HepG2 (cell line): ENCODE results near the gene RETREG2. TPM values are rescaled to one million over a fixed set of nuclear protein-coding genes. Genes with fewer than 3 reads are reported as not detected.

ENCODE experiments used
- ATF7-NPFF ChIP-seq: sonication (generic); formaldehyde crosslinking; IDR thresholded peaks from 2 replicates; pipeline ENCODE4 v1.8.1; 2023; ENCODE audit warnings: mild to moderate bottlenecking, low read depth, missing genetic modification reagents, moderate library complexity
- BCLAF1 ChIP-seq: fragments of 450-650 bp; IDR thresholded peaks from 2 replicates; pipeline ENCODE4 v1.6.1; 2017; ENCODE audit warnings: mild to moderate bottlenecking
- EP300 ChIP-seq, 3 experiments: sonication (generic) in 1 of 3; formaldehyde crosslinking in 1 of 3; IDR thresholded peaks; 2 replicates each; pipeline versions ENCODE4 v1.5.1 to v1.6.1; 2011 to 2020; ENCODE audit warnings: low read depth in 2 of 3, low read length in 2 of 3, borderline replicate concordance in 1 of 3, improper control_type of control experiment in 1 of 3, mild to moderate bottlenecking in 1 of 3, missing genetic modification reagents in 1 of 3, moderate library complexity in 1 of 3
- GMEB1 ChIP-seq: sonication (generic); formaldehyde crosslinking; IDR thresholded peaks from 2 replicates; pipeline ENCODE4 v1.5.1; 2020; ENCODE audit warnings: missing genetic modification reagents, mild to moderate bottlenecking, borderline replicate concordance
- GTF2F1 ChIP-seq: fragments of 150-350 bp; IDR thresholded peaks from 2 replicates; pipeline ENCODE4 v1.6.1; 2014; ENCODE audit warnings: low read length
- HHEX ChIP-seq: IDR thresholded peaks from 2 replicates; pipeline ENCODE4 v1.6.1; 2016; ENCODE audit warnings: control low read depth
- HMGA1 ChIP-seq: sonication (generic); formaldehyde crosslinking; conservative IDR thresholded peaks from 2 replicates; pipeline ENCODE4 v1.4.0; 2020; ENCODE audit warnings: missing genetic modification reagents
- HOXA7 ChIP-seq: sonication (generic); formaldehyde crosslinking; IDR thresholded peaks from 2 replicates; pipeline ENCODE4 v1.8.1; 2022; ENCODE audit warnings: mild to moderate bottlenecking, missing genetic modification reagents, moderate library complexity
- IKZF1 ChIP-seq: fragments of 450-650 bp; IDR thresholded peaks from 2 replicates; pipeline ENCODE4 v1.7.1; 2016
- KAT7 ChIP-seq: IDR thresholded peaks from 2 replicates; pipeline ENCODE4 v1.6.1; 2018; ENCODE audit warnings: borderline replicate concordance, missing compliant biosample characterization
- MATR3 ChIP-seq: sonication (generic); formaldehyde crosslinking; IDR thresholded peaks from 2 replicates; pipeline ENCODE4 v1.4.0; 2020; ENCODE audit warnings: missing genetic modification reagents
- NR2C2 ChIP-seq: sonication (generic); formaldehyde crosslinking; IDR thresholded peaks from 2 replicates; pipeline ENCODE4 v1.4.0; 2020; ENCODE audit warnings: missing genetic modification reagents, mild to moderate bottlenecking, moderate library complexity, borderline replicate concordance
- PBX2 ChIP-seq: IDR thresholded peaks from 2 replicates; pipeline ENCODE4 v1.6.1; 2016; ENCODE audit warnings: control low read depth
- SMYD3 ChIP-seq: sonication (generic); formaldehyde crosslinking; IDR thresholded peaks from 2 replicates; pipeline ENCODE4 v1.8.1; 2023; ENCODE audit warnings: mild to moderate bottlenecking, missing genetic modification reagents
- SNAPC5 ChIP-seq: sonication (generic); formaldehyde crosslinking; IDR thresholded peaks from 2 replicates; pipeline ENCODE4 v1.8.1; 2023; ENCODE audit warnings: mild to moderate bottlenecking, missing genetic modification reagents, borderline replicate concordance
- SP4 ChIP-seq: sonication (generic); formaldehyde crosslinking; IDR thresholded peaks from 2 replicates; pipeline ENCODE4 v1.8.1; 2023; ENCODE audit warnings: mild to moderate bottlenecking, missing genetic modification reagents
- THAP11 ChIP-seq: IDR thresholded peaks from 2 replicates; pipeline ENCODE4 v1.6.1; 2016; ENCODE audit warnings: missing biosample characterization, missing genetic modification reagents
- ZFP62 ChIP-seq: sonication (generic); formaldehyde crosslinking; IDR thresholded peaks from 2 replicates; pipeline ENCODE4 v1.4.0; 2020; ENCODE audit warnings: missing genetic modification reagents
- ZNF143 ChIP-seq: sonication (generic); formaldehyde crosslinking; IDR thresholded peaks from 2 replicates; pipeline ENCODE4 v1.4.0; 2020; ENCODE audit warnings: missing genetic modification reagents
- ZNF264 ChIP-seq: sonication (generic); formaldehyde crosslinking; IDR thresholded peaks from 2 replicates; pipeline ENCODE4 v1.4.0; 2020; ENCODE audit warnings: missing genetic modification reagents
- ZNF292 ChIP-seq: sonication (generic); formaldehyde crosslinking; IDR thresholded peaks from 2 replicates; pipeline ENCODE4 v1.8.1; 2022; ENCODE audit warnings: mild to moderate bottlenecking, low read depth, missing genetic modification reagents, borderline replicate concordance
- ZNF317 ChIP-seq: sonication (generic); formaldehyde crosslinking; IDR thresholded peaks from 2 replicates; pipeline ENCODE4 v1.5.0; 2020; ENCODE audit warnings: mild to moderate bottlenecking, missing genetic modification reagents
- ZNF354B ChIP-seq: sonication (generic); formaldehyde crosslinking; IDR thresholded peaks from 2 replicates; pipeline ENCODE4 v1.8.0; 2022; ENCODE audit warnings: mild to moderate bottlenecking, missing genetic modification reagents
- polyA plus RNA-seq, 8 experiments: library from polyadenylated mRNA; depleted of rRNA in 3 of 8; stranded (reverse) in 7 of 8; unstranded in 1 of 8; fragments of >200 nt; fragmentation: Illumina TruSeq in 4 of 8; extraction: Trizol in 4 of 8; gene quantifications; 2 replicates each; pipeline versions ENCODE4 v1.2.1 to v1.2.3, GENCODE V29; 2011 to 2016; ENCODE audit warnings: low read depth in 4 of 8, missing spikeins in 1 of 8, mixed read lengths in 1 of 8; ENCODE audit not compliant: insufficient read depth in 1 of 8
- total RNA-seq, 5 experiments: library from RNA; depleted of rRNA; stranded (reverse); fragments of >200 nt; fragmentation: Illumina TruSeq; extraction: Trizol; gene quantifications; 2 replicates each; pipeline ENCODE4 v1.2.3, GENCODE V29; 2016; ENCODE audit warnings: low read depth in 1 of 5
- TF ChIP-seq, protein P1 (sequence below): sonication (generic); formaldehyde crosslinking; IDR thresholded peaks from 2 replicates; pipeline ENCODE4 v1.4.0; 2020; ENCODE audit warnings: mild to moderate bottlenecking, missing genetic modification reagents

RETREG2 gene
- total and polyA plus RNA-seq, 2 of the 13 experiments (the other 11 are each of a cell fraction or from before 2014, with no cell fraction given): 86.0 to 134 TPM

DNA sequence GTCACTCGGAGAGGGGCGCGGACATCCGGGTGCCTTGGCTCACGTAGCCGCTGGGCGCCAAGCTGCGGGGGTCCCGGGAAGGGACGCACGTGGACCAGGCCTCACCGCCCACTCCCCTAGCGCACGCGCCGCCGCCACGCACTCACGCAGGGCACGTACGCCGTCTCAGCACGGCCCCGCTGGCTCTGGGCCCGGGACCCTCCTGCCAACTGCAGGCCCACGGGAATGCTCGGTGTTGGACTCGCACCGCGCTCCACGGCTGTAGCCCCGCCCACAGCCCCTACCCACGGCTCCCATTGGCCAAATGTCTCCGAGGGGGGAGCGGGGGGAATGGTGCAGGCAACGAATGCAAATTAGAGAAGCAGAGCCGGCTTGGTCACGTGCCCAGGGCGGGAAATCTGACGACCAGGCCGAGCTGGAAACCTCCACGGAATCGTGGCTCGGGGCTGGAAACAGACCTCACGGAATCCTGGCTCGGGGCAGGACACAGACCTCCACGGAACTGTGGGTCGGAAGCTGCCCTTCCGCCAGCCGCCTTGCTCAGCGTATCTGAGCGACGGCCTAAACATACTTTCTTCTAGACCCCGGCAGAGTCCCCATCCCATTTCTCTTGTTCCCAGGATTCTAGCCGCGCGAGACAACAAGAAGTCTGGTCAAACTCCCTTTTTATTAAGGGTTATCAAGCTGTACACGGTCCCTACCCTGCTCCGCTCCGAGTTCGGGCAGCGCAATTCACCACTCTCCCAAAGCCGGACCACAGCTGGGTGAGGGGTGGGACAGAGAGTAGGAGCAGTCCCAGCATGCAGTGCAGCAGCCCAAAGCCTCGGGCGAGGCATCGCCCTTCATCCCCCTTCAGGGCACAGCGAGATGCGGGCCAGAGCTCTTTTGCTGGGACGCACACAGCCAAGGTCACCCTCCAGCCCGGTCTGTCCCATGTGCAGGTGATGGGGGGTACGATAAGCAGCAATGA, 40.9 kb downstream of the RETREG2 start, which contains the start of gene ABCB6 (continued):
- peak; percentile 96 for TF ChIP-seq GMEB1 (CRISPR knock-in tag)
- TF ChIP-seq NR2C2 (CRISPR knock-in tag): peak; percentile 37; the same call in 1 of the 2 replicates
- TF ChIP-seq HOXA7 (CRISPR knock-in tag): no peak; the same call in 1 of the 2 replicates
- no peak for TF ChIP-seq MATR3 (CRISPR knock-in tag)
- peak; percentile 98 for TF ChIP-seq SP4
- no peak for TF ChIP-seq BCLAF1
- no peak for TF ChIP-seq PBX2 (CRISPR knock-in tag)
- TF ChIP-seq GTF2F1: peak; percentile 19; the same call in 1 of the 2 replicates
- peak; percentile 98; the same call in 1 of the 2 replicates for TF ChIP-seq ZNF354B
- no peak for TF ChIP-seq ZFP62 (CRISPR knock-in tag)
- no peak; a peak in 1 of 4 replicates for TF ChIP-seq EP300 (IDR thresholded peaks at IDR 0.05; ENCODE audit: low read depth in 2 of 2, low read length in 2 of 2)
- TF ChIP-seq EP300 (CRISPR knock-in tag; IDR thresholded peaks at IDR 0.05; ENCODE audit: borderline replicate concordance): peak; percentile 32; the same call in 1 of the 2 replicates
- peak; percentile 97 for TF ChIP-seq SMYD3 (CRISPR knock-in tag)
- no peak for TF ChIP-seq HMGA1 (CRISPR knock-in tag)
- TF ChIP-seq IKZF1: no peak
- TF ChIP-seq ATF7-NPFF (CRISPR knock-in tag): peak; percentile 99
- peak; percentile 81 for TF ChIP-seq THAP11 (CRISPR knock-in tag)
- TF ChIP-seq ZNF292 (CRISPR knock-in tag): no peak
- peak; percentile 60 for TF ChIP-seq ZNF143
- TF ChIP-seq SNAPC5 (CRISPR knock-in tag): peak; percentile 51
- no peak for TF ChIP-seq HHEX
- peak; percentile 97 for TF ChIP-seq KAT7 (CRISPR knock-in tag)
- TF ChIP-seq, protein P1, sequence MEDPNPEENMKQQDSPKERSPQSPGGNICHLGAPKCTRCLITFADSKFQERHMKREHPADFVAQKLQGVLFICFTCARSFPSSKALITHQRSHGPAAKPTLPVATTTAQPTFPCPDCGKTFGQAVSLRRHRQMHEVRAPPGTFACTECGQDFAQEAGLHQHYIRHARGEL: peak; percentile 92
- TF ChIP-seq ZNF317: peak; percentile 93
- 0 out of 2 replicates have a peak, but pooled peaks have one; percentile 36 for TF ChIP-seq ZNF264 (CRISPR knock-in tag)
